GM18858 (cell line): Measurements from ENCODE around the gene POMT1.
"Not testable (repeated sequence)": the region's sequence is repeated elsewhere in the genome, so short reads cannot be mapped to it uniquely, and the experiment has no call there.

Experiments used
- ATAC-seq: cut with Tn5 transposase; IDR thresholded peaks from one replicate; pipeline ENCODE4 v1.9.1; 2021; ENCODE audit not compliant: unreplicated experiment

Gene POMT1

DNA sequence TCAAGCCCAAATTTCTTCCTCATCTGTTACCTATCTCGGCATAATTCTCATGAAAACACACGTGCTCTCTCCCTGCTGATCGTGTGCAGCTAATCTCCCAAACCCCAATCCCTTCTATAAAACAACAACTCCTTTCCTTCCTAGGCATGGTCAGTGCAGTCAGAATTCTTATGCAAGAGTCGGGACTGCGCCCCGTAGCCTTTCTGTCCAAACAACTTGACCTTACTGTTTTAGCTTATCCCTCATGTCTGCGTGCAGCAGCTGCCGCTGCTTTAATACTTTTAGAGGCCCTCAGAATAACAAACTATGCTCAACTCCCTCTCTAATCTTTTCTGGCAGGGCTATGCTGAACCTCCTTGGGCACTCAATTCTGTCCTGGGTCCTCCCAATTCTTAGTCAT is 47.7 kb downstream of the POMT1 start:
- ATAC-seq = not testable (repeated sequence)

DNA sequence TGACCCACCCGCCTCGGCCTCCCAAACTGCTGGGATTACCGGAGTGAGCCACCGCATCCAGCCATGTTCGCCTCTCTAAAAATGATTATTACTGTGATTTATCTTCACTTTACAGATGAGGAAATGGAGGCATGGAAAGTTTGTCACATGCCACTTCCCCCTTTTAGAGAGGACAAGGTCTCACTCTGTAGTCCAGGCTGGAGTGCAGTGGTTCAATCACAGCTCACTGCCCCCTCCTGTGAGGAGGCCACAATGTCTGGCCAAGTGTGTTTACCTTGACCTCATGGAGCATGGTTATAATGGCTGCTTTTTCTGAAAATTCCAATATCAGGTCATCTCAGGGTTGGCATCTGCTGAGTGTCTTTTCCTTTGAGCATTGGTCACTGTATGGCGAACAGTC is 49.3 kb downstream of the POMT1 start:
- ATAC-seq = no peak

DNA sequence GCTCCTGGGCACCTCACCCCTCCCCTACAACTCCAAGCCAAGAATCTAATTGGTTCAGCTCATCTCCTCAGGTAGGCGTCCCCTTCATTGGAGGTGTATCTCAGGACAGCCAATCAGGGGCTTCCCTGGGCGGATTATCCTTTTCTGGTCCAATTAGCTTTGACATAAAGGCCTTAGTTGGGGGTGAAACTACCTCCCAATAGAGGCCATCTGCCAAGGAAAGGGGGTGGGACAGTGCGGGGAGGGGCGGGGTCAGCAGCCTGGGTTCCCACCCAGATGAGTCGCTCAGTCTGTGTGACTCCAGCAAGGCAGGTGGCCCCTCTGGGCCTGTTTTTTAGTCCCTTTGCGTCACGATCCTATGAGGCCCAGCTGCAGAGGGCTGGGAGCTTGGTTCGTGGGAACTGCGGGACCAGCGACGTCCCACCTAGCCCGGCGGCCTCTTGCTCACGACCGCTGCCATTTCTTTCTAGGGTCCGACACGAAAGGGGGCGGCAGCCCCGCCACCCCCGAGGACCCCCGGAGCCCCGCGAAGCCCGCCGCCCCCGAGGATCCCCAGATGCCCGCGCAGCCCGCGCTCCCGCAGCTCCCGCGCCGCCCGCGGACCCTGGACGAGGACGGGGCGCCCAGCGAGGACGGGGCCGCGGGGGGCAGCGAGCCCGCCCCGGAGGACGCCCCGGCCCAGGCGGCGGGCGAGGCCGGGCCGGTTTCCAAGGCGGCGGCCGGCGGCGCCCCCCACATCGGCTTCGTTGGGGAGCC is 51.5 kb downstream of the POMT1 start:
- no peak for ATAC-seq

DNA sequence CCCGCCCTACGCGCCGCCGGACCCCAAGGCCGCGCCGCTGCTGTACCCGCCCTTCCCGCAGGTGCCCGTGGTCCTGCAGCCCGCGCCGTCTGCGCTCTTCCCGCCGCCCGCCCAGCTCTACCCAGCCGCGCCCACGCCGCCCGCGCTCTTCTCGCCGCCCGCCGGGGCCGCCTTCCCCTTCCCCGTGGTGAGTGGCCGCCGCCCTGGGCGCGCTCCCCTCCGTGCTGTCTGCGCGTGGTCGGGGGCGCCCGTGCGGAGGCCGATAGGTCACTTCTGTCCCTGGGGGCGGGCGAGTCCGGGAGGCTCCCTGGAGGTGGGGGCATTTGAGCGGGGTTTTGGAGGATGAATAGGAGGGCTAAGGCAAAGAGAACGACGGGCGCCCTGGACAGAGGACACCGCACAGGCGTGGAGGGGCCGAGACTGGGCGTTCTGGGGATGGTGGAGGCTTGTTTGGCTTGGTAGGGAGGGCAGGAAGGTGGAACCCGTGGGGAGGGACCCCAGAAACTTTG is 52.2 kb downstream of the POMT1 start:
- ATAC-seq = no peak

DNA sequence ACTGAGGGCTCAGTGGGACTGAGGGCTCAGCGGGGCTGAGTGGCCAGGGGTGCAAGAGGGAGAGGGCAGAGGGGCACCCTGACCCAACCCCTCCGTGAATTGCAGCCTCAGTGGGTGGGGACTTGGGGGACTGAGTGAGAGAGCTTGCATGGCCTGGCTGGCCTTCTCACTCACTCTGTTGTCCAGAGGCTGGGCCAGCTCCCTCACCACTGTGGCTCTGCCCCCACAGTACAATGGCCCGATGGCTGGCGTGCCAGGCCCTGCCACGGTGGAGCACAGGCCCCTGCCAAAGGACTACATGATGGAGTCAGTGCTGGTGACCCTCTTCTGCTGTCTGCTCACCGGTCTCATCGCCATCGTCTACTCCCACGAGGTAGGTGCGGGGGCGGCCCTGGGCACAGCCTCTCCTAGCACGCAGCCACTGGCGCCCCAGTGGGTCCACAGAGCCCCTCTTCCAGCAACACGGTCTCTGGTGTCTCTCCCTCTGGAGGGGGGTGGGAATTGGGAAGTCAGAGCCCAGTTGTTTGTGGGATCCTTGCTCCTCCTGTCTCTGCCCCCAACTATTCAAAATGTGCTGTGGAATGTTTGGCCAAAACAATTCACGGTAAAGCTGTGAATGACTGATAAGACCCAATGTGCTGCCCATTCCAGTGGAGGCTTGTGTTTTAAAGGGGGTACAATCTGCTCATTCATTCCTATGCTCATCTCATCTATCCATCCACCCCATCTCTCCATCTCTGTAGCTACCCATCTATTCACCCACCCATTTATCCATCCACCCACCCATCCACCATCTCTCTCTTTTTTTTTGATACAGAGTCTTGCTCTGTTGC is 53.3 kb downstream of the POMT1 start:
- no peak for ATAC-seq

DNA sequence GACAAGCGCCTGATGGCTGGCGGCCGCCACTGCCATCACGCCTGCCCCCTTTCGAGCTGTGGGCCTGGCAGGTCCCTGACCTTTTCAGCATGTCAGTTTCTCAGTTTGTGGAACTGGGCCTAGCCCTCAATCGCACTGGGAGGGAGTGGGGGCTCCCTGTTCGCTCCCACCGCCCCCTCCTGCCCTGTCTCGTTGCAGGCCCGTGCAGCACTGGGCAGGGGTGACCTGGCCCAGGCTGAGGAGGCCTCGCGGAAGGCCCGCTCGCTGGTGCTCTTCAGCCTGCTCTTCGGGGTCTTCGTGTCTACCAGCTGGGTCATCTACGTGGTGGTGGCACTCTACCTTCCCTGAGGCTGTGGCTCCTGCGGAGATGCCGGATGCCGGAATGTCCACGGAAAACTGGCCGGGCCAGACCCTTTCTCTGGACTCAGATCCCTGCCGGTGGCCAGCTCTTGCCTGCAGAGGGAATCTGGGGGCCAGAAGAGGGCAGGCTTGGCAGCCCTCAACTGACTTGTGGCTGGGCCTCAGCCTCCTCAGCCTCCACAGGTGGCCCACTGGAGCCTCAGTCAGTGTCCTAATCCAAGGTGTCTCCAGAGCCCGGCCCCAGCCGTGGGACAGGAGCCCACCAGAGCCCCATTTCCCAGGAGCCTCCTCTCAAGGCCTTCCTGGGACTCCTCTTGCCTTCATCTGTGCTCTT is 55.3 kb downstream of the POMT1 start:
- no peak for ATAC-seq

DNA sequence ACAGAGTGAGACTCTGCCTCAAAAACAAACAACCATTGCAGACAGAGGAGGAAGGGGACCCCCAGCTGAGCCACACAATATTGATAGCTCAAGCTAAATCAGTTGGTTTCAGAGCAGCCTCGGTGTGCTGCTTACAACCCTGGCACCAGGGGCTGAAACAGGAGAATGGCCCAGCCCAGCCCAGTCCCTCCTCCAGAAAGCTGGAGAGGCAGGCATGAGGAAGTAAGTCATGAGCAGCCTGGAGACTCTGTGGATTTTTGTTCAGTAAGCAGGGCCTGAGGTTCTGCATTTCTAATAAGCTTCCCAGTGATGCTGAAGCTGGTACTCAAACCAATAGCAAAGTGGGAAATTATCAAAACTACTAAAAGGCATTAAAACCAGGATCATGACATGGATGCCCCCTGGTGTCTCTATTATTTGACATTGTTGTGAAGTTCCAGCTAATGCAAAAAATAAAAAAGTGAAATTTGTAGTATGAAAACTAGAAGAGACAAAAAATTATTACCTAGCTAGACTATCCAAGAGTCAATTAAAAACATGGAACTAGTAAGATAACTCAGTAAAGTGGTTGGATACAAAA is 56.8 kb downstream of the POMT1 start:
- no peak for ATAC-seq

DNA sequence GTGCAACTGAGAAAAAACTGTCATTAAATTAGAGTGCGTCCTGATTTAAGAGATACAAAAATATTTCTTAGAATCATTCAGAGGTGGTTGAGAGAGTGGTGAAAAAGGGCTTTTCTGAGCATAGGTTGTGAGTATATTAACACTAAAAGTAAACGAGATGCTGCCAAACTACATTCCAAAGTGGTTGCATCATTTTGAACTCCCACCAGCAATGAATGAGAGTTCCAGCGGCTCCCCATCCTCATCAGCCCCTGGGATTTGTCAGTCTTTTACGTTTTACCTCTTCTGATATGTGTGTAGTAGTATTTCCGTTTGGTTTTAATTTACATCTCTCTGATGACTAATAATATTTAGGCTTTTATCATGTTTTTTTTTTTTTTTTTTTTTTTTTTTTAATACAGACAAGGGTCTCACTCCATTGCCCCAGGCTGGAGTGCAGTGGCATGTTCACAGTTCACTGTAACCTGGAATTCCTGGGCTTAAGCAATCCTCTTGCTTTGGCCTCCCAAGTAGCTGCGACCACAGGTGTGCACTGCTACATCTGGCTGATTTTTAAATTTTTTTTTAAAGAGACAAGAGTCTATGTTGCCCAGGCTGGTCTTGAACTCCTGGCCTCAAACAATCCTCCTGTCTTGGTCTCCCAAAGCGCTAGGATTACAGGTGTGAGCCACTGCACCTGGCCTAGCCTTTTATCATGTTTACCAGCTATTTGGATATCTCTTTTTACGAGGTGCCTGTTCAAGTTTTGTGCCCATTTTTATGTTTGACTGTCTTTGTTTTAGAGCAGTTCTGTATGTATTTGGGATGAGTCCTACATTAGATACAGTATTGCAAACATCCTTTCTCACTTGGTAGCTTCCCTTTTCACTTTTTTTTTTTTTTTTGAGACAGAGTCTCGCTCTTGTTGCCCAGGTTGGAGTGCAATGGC is 59.6 kb downstream of the POMT1 start:
- no peak for ATAC-seq

DNA sequence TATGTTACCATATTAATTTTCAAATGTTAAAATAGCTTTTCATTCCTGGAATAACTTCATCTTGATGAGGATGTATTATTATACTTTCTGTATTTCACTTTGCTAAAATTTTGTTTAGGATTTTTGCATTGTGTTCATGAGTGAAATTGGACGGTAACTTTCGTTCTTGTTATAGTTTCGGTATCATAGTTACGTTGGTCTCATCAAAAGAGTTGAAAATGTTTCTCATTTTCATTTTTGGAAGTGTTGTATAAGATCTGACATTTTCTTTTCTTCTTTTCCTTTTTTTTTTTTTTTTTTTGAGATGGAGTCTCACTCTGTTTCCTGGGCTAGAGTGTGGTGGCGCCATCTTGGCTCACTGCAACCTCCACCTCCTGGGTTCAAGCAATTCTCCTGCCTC is 62.7 kb downstream of the POMT1 start:
- ATAC-seq = no peak

DNA sequence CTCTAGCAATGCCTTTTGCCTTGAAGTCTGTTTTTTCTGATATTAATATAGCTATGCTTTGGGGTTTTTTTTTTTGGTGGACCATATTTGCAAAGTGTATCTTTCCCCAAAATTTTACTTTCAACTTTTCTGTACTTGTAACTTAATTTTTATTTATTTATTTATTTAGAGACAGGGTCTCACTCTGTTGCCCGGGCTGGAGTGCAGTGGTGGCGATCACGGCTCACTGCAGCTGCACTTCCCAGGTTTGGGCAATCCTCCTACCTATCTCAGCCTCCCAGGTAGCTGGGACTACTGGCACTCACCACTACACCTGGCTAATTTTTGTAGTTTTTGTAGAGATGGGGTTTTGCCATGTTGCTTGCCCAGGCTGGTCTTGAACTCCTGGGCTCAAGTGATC is 63.4 kb downstream of the POMT1 start:
- ATAC-seq = no peak

DNA sequence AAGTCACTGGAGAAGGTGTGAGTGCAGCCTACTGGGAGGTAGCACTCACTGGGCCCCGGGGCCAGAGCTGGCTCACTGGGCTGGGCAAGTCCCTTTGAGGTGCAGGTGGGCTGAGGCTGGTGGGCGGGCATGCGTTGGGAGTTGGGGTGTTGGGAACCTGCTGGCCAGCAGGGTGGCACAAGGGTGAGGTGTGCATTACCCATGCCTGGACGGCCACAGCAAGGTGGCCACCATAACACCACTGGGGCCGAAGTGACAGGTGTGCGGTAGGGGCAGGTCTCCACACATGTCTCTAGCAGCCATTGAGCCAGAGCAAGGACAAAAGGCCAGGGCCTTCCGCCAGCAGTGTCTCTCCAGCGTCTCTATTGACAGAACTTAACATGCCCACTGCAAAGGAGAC is 65.2 kb downstream of the POMT1 start:
- no peak for ATAC-seq
